Inflammatory macrophage (primary cell): Measurements from ENCODE around the gene ELL.
"Not testable (repeated sequence)": the region's sequence is repeated elsewhere in the genome, so short reads cannot be mapped to it uniquely, and the experiment has no call there.

Source experiments
- DNase-seq, 2 donors: peaks; one replicate each; pipeline ENCODE4 v3.0.0-alpha.2; 2020 to 2022

Gene ELL

DNA sequence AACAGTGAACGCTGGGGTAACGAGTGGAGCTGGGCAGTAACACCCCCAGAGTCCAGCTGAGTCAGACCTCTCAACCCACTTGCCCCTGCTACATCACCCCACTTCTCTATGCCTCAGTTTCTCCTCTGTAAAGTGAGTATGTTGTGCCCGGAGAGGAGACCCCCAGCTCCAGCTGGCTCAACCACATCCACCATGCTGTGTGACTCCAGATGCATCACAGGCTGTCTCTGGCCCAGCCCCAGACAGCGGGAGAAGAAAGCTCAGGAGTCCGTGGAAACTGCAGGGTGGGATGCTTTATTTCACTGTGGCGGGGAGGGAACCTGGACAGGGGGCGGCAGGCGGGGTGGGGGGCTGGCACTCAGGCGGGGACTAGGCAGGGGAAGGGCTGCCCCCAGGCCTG is 9.6 kb upstream of the ELL start:
- DNase-seq: no peak

DNA sequence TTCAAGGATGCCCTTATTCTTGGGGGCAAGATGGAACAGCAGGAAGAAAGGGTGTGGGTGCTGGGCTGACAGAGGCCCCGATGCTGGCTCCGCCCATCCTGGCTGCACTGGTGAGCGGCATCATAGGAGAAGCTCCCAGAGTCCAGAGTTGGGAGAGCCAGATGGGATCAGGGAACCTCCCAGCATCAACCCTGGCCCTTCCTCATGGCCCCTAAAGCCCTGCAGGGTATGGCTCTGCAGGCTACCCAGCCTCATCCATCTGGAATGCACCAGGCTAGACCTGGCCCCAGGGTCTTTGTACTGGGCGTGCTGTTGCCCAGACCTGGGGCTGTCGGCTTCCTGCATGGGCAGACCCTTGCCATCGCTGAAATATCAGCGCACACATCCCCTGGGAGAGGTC is 7.9 kb upstream of the ELL start:
- no peak for DNase-seq

DNA sequence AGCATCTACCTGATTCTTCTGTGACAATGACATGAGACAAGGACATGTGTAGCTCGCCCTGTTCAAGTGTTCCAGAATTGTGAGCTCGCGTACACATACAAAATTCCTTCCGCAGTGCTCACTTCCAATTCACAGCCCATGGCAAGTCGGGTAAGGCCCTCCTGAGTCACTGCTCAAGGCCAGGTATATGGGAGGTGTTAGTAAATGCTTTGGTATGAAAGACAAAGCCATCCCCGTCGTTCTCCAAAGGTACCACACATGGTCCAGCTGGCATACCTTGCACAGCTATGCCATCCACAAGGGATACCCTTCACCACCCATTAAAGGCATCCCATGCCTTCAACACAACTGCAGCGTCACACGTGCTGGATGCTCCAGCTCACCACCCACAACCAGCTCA is 4.4 kb upstream of the ELL start:
- DNase-seq: no peak

GRCh38 chr19:18523841-18524240 is 2.0 kb upstream of the ELL start:
- DNase-seq: no peak

DNA sequence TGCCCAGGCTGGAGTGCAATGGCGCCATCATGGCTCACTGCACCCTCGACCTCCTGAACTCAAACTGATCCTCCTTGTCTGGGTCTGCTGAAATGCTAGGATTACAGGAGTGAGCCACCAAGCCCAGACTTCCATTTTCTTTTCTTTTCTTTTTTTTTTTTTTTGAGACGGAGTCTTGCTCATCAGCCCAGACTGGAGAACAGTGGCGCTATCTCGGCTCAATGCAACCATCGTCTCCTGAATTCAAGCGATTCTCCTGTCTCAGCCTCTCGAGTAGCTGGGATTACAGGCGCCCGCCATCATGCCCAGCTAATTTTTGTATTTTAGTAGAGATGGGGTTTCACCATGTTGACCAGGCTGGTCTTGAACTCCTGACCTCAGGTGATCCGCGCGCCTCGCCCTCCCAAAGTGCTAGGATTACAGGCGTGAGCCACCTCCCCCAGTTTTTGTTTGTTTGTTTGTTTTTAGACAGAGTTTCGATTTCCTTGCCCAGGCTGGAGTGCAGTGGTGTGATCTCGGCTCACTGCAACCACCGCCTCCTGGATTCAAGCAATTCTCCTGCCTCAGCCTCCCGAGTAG is 1.1 kb upstream of the ELL start:
- DNase-seq: not testable (repeated sequence)

DNA sequence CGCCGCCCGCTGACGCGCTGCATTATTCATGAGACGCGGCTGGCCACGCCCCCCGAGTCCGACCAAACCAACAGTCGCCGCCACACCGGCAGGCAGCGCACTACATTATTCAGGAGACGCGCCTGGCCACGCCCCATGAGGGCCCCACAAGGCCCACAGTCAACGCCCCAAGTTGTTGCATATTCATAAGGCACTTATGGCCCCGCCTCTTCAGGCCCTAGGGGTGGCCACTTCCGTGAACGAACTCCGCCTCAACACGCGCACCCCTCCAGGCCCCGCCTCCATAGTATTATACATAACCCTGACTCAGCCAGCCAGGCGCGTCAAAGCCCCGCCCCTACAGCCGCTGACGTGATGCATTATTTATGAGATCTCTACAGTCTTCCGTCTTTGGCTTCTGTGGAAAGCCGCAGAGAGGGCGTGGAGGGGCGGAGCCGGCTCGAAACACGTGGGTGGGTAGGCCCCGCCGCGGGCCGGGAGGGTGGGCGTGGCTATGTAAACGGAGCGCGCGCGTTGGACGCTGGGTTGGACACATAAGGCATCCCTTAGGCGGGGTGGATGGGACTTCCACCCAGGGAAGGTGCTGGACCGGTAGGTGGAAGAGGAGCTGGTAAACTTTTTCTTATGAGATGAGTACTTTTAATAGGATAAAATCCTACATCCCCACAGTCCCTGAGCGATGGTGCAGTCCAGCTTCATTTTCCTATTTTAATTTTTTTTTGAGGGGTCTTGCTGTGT is 423 bp upstream of the ELL start:
- peak; percentile 100 for DNase-seq

DNA sequence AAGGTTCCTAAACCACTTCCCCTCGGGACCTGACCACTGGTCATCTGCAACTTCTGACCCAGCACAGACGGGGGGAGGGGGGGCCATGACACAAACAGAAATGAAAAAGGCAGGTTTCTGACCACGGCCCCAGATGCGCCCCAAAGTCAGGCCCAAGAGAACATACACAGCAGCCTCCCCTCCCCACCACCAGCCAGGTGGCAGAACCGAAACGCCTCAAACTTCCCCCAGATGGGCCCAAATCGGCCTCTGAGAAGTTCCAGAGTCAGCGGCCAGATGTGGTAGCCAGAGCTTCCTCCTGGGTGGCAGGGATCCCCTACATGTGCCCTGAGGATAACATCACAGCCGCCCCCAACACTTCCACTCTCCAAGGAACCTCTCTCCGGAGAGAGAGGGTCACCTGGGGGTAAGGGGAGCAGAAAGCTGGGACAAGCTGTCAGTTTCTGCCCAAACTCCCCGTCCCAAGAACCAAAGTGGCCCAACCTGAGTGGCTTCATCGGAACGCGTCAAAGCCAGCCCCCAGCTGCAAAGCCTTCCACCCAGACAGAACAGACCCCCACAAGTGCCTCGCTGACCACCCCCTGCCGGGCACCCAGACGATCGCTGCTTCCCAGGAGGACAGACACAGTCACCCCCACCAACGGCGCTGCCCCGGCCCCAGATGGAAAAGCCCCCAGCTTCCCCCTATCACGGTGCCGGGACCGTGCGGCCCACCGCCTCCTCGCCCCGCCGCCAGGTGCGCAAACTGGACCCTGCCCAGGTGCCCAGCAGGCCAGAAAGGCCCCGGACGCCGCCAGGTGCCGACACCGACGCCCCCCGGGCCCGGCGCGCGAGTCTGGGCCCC is 800 bp downstream of the ELL start:
- peak in 1 of 2 donors; percentile 58 for DNase-seq

- peak; percentile 36 to 53 for DNase-seq
These were observed 1.7 kb downstream of the ELL start for GRCh38 chr19:18519962-18520847.

DNA sequence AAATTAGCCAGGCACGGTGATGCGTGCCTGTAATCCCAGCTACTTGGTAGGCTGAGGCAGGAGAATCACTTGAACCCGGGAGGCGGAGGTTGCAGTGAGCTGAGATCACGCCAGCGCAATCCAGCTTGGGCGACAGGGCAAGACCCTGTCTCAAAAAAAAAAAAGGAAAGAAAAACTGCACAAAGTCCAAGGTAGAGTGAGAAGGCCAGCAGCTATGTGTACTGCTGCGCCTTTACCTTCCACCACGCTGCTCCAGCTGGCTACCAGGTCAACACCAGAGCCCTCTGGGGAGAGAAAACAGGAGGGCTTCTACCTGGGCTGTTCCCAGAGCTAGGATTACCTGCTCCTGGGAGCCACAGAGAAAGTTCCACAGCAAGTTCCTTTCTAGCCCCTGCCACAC is 3.2 kb downstream of the ELL start:
- DNase-seq: no peak

- DNase-seq: no peak
These were observed 4.3 kb downstream of the ELL start for GRCh38 chr19:18517606-18518005.

GRCh38 chr19:18515959-18516358 is 5.9 kb downstream of the ELL start:
- no peak for DNase-seq

DNA sequence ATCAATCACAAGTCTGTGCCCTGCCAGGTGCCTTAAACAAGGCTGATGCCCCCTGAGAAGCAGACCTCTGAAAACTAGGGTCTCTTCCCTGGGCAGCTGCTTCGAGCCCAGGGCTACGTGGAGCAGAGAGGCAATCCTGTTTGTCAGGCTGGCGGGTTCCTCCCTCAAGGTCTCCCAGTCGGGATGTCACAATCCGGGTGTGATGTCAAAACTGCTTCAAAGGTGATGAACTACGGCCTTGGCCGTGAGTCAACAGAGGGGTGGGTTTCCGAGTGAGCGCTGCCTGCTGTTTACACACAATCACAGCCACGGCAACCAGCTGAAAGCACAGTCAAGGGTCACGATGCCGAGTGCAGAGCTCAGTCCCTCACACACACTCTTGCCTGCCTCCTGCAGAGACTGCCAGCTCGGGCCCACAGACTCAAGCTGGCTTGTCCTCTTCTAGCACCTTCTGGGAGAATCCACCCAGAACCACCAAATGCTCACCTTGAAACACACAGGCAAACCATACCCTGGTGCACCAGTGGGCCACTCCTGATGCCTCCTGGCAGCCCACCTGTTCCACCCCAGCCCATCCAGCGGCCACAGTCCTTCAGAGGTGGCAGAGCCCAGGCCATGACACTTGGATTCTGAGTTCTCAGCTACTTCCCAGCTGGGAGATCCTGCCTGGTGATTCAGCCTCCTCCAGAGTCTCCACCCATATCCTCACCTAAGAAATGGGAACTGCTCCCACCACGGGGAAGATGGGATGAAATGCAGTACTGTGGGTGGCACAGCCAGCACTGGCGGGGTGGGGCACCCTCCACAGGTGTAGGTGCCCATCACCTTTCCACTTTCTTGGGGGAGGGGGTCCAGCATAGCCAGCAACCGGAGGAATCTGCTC is 6.8 kb downstream of the ELL start:
- DNase-seq: peak; percentile 87

- DNase-seq: no peak
These were observed 8.0 kb downstream of the ELL start for GRCh38 chr19:18513868-18514267.

DNA sequence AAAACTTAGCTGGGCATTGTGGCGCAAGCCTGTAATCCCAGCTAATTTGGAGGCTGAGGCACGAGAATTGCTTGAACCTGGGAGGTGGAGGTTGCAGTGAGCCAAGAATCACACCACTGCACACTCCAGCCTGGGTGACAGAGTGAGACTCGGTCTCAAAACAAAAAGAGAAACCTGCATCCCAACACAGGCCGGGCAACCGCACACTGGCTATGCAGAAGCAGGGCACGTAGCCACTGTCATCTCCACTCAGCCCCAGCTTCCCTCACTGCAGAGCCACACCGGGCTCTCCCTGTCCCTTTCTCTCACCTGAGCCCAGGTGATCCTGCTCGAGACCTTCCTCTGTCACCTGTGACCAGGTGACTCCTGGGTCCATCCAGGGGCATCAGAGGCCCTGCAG is 11.7 kb downstream of the ELL start:
- no peak for DNase-seq

DNA sequence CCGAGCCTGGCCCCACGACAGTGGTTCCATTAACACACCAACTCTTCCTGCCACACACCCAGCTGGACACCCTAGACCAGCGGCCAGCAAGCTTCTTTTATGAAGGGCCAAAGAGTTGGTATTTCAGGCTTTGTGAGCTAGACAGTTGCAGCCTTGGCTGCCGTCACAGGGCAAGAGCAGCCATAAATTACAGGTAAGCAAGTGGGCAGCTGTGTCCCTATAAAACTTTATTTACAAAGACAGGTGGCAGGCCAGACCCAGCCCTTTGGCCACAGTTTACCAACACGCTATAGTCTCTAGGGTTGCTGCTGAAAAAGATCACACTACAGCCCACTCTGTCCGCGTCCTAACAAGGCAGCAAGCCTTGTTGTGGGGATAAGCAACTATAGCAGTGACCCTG is 13.3 kb downstream of the ELL start:
- DNase-seq: no peak

GRCh38 chr19:18507727-18508440 is 14.0 kb downstream of the ELL start:
- no peak for DNase-seq

DNA sequence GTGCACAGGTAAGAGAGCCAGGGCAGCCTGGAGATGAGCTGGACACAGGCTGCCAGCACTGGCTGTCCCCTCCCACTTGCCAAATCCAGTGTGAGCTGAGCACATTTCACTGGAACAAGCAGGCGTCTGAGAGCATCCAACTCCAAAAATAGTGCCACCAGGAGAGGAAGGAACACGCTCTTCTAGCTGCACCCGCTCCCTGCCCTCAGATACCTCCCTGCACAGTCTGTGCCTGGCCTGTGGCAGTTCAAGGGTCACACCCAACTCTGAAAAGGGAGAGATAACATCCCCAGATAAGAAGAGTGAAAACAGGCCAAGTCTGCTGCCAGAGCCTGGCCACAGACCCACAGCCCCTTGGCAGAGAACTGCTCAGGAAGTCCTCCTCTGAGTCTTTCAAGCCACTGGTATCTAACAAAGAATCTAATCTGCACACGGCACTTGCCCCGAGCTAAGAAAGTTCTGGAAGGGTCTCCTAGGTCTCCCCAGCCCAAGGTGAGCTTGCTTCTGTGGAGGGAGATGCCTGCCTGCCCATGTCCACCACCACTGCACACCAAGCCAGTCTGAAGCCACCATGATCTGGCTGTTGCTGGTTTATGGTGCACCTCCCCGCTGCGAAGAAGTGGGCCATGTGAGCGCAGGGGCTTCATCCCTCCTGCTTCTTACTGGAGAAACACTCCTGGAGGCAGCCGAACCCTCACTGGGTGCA is 14.7 kb downstream of the ELL start:
- no peak for DNase-seq

- no peak for DNase-seq
These were observed 15.6 kb downstream of the ELL start for GRCh38 chr19:18506101-18506930.

DNA sequence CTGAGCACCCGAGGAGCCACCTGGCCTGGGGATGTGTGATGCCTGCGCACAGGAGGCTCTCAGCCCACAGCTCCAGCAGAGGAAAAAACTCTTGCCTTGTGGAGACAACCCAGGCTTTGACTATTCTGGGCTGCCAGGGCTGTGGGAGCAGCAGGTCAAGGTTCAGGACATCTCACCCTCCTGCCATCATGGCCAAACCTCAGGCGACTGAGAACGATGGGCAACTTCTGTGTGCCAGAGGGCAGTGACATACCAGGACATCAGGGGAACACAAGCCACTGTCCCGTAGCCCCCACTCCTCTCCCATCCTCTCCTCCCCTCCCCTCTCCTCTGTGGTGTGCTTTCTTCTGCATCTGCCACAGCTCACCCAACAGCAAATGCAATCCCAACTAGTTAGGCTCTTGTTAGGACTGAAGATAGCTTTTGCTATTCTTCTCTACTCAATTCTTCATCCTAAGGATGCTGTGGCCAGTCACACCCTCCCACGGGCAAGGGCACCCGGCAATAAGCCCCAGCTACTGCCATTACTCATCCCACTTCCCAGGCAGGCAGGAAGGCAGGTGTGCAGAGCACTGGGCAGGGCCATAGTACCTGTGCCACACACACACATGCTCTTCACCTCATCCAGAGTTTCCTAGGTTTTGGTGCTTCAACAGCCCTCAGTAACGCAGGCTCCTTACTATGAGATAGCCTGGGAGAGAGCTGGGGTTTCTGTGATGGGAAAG is 16.8 kb downstream of the ELL start:
- DNase-seq: no peak
